ENCODE results near the gene C22orf23.

The C22orf23 gene

DNA sequence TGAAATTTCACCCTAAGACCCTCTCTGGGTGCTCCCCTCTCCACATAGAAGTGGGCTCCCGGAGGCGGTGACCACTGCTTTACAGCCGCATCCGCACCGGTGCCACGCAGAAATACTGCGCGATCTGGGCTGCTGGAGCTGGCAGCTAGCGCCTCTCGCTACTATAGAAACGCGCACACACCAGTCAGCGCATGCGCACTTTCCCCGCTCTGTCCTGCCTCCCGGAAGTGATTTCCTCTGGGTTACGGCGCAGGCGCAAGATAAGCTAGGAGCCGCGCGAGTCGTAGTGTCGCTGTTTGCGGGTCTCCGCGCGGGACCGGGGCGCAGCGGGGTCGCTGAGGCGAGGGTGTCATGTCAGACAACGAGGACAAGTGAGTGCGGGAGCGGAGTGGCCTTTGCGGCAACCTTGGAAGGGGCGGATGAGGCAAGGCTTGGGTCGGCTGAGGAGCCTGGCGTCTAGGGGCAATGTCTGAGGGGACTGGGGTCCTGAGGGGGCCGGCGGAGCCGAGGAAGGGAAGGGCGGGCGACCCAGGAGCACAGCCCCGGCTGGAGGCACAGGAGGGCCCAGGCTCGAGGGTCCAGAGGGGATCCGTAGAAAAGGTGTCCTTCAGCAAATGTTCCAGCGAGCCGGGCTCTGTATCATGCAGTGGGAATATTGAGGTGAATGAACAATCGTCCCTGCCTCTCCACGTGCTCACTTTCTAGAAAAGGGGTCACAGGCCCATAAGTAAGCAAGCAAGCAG, at the start of gene C22orf23, which contains the start of gene POLR2F:
TSS of gene C22orf23 (minus strand) at position 165 of the 743 bp plus-strand sequence. CDS start 452 bp downstream, outside the sequence.
TSS of gene POLR2F (plus strand) at position 263 of the 743 bp plus-strand sequence. CDS start at position 352, 89 bp downstream.
- H3K9ac ChIP-seq (ENCODE audit: low read length): peak within 1 kb of the TSS; percentile 93
- H3K4me1 ChIP-seq (ENCODE audit: control insufficient read depth, insufficient read depth, low read length): peaks cover 18% of the 10 kb centered on the region
- H3K9me3 ChIP-seq (ENCODE audit: control insufficient read depth, low read length): no peaks in the 10 kb centered on the region
- H3K36me3 ChIP-seq (ENCODE audit: control insufficient read depth, insufficient read depth, low read length): no peaks in the 10 kb centered on the region
- peaks cover 3% of the 10 kb centered on the region for H3K27me3 ChIP-seq (ENCODE audit: control insufficient read depth, insufficient read depth, low read length)
- peak within 1 kb of the TSS; percentile 95 for H3K4me3 ChIP-seq (ENCODE audit: low read length)

DNA sequence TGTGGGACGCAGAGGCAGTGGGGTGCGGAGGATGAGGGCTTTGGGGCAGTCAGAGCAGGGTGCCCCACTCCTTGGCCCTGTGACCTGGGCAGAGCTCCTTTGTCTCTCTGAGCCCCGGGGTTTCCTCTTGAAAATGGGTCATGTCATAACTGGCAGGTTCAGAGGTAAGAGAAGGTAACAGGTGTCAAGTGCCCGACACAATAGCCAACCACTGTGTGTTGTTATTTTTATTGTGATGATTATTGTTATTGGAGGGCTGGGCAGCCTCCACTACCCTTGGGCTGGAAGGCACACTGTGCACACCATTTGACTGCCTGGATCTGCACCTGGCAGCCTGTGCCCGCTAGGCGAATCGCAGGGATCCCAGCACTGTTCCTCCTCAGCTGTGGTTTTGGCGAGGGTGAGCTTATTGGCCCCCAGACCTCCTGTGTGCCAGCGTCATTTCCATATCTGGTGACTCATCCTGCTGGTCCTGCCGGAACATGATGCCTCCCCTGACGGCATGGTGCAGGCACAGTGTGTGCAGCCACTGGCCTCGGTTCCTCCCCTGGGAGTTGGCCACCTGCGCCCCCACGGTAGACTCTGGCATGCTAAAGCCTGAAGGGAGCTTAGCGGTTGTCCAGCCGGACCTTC, 46.4 kb upstream of the C22orf23 start:
- Histone ChIP-seq H3K4me1 (ENCODE audit: control insufficient read depth, insufficient read depth, low read length) (peaks cover 12% of the 10 kb centered on the region), H3K4me3 (ENCODE audit: low read length) (no peak overlapping the region), H3K9ac (ENCODE audit: low read length) (no peak overlapping the region)

DNA sequence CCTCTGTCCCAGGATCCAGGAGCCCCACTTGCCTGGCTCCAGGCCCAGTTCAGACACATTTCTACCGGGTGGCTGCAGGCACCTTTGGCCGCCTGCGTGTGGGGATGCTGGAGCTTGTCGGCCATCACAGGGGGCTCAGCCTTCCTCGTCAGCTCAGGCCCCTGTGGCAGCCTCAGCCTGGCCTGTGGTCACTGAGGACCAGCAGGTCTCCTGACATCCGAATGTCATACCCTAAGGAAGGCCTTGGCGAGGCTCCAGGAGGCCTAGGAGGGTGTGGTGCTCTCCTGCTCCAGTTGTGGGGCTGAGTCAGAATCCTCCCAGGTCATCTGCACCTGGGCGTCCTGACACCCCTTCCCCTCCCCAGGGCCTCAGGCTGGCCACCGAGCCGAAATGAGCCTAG, 45.8 kb upstream of the C22orf23 start:
- H3K9ac ChIP-seq (ENCODE audit: low read length): no peak overlapping the region
- H3K4me1 ChIP-seq (ENCODE audit: control insufficient read depth, insufficient read depth, low read length): peaks cover 12% of the 10 kb centered on the region

More for the DNA sequence above, 46.4 kb upstream of the C22orf23 start:
- no peaks in the 10 kb centered on the region for H3K36me3 ChIP-seq (ENCODE audit: control insufficient read depth, insufficient read depth, low read length)
- no peaks in the 10 kb centered on the region for H3K27me3 ChIP-seq (ENCODE audit: control insufficient read depth, insufficient read depth, low read length)
- H3K9me3 ChIP-seq (ENCODE audit: control insufficient read depth, low read length): no peaks in the 10 kb centered on the region

DNA sequence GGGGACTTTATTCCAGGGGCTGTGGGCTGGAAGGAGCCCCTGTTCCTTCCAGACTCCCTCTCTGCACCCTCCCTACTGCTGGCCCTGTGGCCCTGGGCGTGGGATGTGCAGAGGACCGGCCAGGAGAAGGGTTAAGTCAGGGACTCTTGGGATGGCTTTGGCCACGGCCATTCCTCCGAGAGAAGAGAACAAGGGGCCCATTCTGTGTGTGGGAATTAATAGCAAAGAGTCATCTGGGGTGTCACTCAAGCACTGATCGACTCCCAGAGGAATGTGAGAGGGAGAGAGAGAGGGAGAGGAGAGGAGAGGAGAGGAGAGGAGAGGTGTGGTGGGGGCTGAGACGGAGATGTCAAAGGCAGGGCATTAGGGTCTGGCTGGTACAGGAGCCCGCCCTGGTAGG, 45.1 kb upstream of the C22orf23 start:
- H3K9me3 ChIP-seq (ENCODE audit: control insufficient read depth, low read length): no peaks in the 10 kb centered on the region
- H3K36me3 ChIP-seq (ENCODE audit: control insufficient read depth, insufficient read depth, low read length): no peaks in the 10 kb centered on the region
- no peaks in the 10 kb centered on the region for H3K27me3 ChIP-seq (ENCODE audit: control insufficient read depth, insufficient read depth, low read length)
- no peak overlapping the region for H3K4me3 ChIP-seq (ENCODE audit: low read length)
- H3K9ac ChIP-seq (ENCODE audit: low read length): no peak overlapping the region
- peaks cover 12% of the 10 kb centered on the region for H3K4me1 ChIP-seq (ENCODE audit: control insufficient read depth, insufficient read depth, low read length)

More for the DNA sequence above, 45.8 kb upstream of the C22orf23 start:
- Histone ChIP-seq H3K27me3 (ENCODE audit: control insufficient read depth, insufficient read depth, low read length) (no peaks in the 10 kb centered on the region), H3K4me3 (ENCODE audit: low read length) (no peak overlapping the region), H3K9me3 (ENCODE audit: control insufficient read depth, low read length) (no peaks in the 10 kb centered on the region), H3K36me3 (ENCODE audit: control insufficient read depth, insufficient read depth, low read length) (no peaks in the 10 kb centered on the region)

DNA sequence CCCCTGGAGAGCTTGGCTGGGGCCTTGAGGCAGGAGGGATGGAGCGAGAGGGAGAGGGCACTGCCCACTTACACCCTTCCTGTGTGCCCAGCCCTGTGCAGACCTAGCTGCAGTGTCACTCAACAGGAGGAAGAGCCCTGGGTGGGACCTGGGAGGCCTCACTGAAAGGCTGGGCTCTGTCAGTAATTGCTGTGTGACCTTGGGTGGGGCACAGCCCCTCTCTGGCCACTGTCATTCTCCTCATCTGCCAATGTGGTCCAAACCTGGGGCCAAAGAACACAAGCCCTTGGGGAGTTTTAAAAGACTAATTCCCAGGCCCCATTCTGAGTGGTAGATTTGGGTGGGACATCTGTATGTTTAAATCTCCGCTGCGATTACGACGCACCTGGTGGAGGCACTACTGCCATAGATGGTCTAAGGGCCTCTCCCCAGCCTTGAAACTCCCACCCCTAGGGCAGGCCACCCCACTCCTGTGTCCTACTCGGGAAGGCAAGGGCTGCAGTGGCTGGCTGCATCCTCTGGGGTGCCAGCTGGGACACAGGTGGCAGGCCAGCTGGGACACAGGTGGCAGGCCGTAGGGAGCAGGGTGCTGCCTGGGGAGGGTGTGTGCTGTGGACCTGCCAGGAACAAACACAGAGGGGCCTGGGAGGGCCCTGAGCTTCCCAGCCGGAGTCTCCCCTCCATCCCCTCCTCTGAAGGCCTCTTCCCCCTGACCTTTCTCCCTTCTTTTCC, 43.3 kb upstream of the C22orf23 start:
- Histone ChIP-seq H3K36me3 (ENCODE audit: control insufficient read depth, insufficient read depth, low read length) (no peaks in the 10 kb centered on the region), H3K9me3 (ENCODE audit: control insufficient read depth, low read length) (no peaks in the 10 kb centered on the region), H3K27me3 (ENCODE audit: control insufficient read depth, insufficient read depth, low read length) (no peaks in the 10 kb centered on the region), H3K4me1 (ENCODE audit: control insufficient read depth, insufficient read depth, low read length) (peaks cover 18% of the 10 kb centered on the region), H3K9ac (ENCODE audit: low read length) (no peak overlapping the region), H3K4me3 (ENCODE audit: low read length) (no peak overlapping the region)

DNA sequence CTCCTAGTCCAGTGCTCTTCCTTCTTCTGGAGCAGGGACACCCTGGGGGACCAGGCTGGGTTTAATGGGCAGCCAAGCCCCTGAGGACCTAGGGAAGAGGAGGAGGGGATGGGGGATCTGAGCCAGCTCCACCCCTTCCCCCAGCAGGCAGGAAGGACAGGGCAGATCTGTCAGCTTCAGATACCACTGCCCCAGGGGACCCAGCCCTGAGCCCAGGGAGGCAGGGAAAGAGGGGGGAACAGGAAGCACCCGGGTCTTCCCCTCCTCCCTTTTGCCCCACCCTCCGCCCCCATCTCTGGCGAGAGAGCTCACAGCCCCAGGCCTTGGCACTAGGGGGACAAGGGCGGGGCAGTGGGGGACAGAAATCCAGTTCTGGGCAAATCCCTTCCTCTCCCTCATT, 42.7 kb upstream of the C22orf23 start:
- Histone ChIP-seq H3K9ac (ENCODE audit: low read length) (no peak overlapping the region), H3K4me1 (ENCODE audit: control insufficient read depth, insufficient read depth, low read length) (peaks cover 18% of the 10 kb centered on the region), H3K4me3 (ENCODE audit: low read length) (no peak overlapping the region)

DNA sequence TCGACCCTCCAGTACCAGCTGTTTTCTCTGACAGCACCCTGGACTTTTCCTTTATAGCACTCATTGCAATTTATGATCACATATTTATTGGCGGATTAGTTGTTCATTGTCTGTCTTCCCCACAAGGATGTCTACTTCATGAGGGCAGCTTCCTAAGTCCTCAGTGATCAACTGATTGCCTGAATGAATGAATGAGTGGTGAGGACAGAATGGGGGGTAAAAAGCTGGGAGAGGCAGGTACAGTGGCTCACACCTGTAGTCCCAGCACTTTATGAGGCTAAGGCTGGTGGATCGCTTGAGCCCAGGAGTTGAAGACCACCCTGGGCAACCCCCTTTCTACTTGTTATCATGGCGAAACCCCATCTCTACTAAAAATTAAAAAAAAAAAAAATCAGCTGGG, 42.1 kb upstream of the C22orf23 start:
- Histone ChIP-seq H3K9me3 (ENCODE audit: control insufficient read depth, low read length) (no peaks in the 10 kb centered on the region), H3K27me3 (ENCODE audit: control insufficient read depth, insufficient read depth, low read length) (no peaks in the 10 kb centered on the region), H3K36me3 (ENCODE audit: control insufficient read depth, insufficient read depth, low read length) (no peaks in the 10 kb centered on the region), H3K9ac (ENCODE audit: low read length) (no peak overlapping the region), H3K4me1 (ENCODE audit: control insufficient read depth, insufficient read depth, low read length) (peaks cover 18% of the 10 kb centered on the region), H3K4me3 (ENCODE audit: low read length) (no peak overlapping the region)

More for the DNA sequence above, 42.7 kb upstream of the C22orf23 start:
- H3K27me3 ChIP-seq (ENCODE audit: control insufficient read depth, insufficient read depth, low read length): no peaks in the 10 kb centered on the region
- H3K36me3 ChIP-seq (ENCODE audit: control insufficient read depth, insufficient read depth, low read length): no peaks in the 10 kb centered on the region
- no peaks in the 10 kb centered on the region for H3K9me3 ChIP-seq (ENCODE audit: control insufficient read depth, low read length)

DNA sequence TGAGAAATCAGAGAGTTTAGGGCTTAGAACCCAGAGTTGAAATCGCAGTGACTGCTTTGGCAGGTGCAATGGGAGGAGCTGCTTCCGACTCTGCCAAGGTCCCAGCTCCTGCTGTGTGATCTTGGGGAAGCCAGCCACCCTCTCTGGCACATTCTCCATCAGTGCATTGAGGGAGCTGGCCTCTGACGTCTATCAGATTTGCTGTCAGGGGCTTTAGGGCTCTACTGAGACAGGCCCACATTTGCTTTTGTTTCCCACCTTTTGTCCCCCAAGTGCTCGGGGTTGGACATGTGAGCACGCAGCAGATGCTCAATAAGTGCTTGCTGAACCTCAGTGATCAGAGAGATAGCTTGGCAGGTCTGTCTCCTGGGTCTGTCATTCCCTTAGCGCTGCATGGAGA, 41.6 kb upstream of the C22orf23 start:
- no peak overlapping the region for H3K9ac ChIP-seq (ENCODE audit: low read length)
- H3K4me3 ChIP-seq (ENCODE audit: low read length): no peak overlapping the region
- H3K4me1 ChIP-seq (ENCODE audit: control insufficient read depth, insufficient read depth, low read length): peaks cover 14% of the 10 kb centered on the region
- H3K36me3 ChIP-seq (ENCODE audit: control insufficient read depth, insufficient read depth, low read length): no peaks in the 10 kb centered on the region
- H3K9me3 ChIP-seq (ENCODE audit: control insufficient read depth, low read length): no peaks in the 10 kb centered on the region
- H3K27me3 ChIP-seq (ENCODE audit: control insufficient read depth, insufficient read depth, low read length): no peaks in the 10 kb centered on the region

DNA sequence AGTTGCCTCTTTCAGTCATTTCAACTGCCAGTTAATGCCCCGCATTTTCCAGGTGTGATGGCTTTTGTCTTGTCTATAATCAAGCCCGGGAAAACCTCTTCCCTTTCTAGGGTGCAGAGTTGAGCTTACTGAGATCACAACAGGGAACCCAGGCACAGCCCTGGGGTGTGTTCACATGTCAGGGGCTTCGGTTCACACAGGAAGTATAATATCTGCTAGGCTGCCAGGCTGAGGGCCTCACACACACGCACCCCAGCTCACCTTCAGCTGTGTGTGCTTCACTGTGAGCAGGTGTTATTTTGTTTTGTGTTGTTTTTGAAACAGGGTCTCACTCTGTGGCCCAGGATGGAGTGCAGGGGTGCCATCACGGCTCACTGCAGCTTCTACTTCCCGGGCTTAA, 40.6 kb upstream of the C22orf23 start:
- H3K36me3 ChIP-seq (ENCODE audit: control insufficient read depth, insufficient read depth, low read length): no peaks in the 10 kb centered on the region
- H3K4me1 ChIP-seq (ENCODE audit: control insufficient read depth, insufficient read depth, low read length): peaks cover 6% of the 10 kb centered on the region
- no peaks in the 10 kb centered on the region for H3K9me3 ChIP-seq (ENCODE audit: control insufficient read depth, low read length)
- no peak overlapping the region for H3K4me3 ChIP-seq (ENCODE audit: low read length)
- H3K27me3 ChIP-seq (ENCODE audit: control insufficient read depth, insufficient read depth, low read length): no peaks in the 10 kb centered on the region
- H3K9ac ChIP-seq (ENCODE audit: low read length): no peak overlapping the region

DNA sequence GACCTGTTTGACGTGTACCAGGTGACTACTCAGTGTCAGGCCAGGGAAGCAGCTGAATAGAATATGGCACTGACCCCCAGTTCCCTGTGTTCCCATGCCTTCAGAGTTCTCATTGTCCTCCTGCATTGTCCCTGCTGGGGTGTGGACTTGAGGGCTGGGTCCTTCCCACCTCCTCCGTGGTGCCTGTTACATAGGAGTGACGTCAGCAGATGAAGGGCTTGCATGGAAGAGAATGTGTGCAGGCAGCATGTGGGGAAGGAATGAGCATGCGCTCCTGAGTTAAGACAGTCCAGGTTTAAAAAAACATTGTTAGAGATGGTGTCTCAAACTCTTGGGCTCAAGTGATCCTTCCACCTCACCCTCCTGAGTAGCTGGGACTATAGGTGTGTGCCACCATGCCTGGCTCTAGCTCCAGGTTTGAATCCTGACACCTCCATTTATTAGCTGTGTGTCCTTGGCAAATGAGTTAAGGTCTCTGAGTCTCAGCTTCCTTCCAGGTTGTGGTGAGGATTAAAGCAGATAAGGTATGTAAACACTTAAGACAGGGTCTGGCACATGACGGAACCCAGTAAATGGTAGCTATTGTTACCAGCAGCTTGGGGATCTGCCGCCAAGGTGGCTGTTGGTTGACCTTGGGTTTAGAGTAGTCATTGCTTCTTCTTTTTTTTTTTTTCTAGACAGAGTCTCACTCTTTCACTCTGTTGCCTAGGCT, 38.5 kb upstream of the C22orf23 start:
- Histone ChIP-seq H3K4me3 (ENCODE audit: low read length) (no peak overlapping the region), H3K36me3 (ENCODE audit: control insufficient read depth, insufficient read depth, low read length) (no peaks in the 10 kb centered on the region), H3K27me3 (ENCODE audit: control insufficient read depth, insufficient read depth, low read length) (no peaks in the 10 kb centered on the region), H3K9me3 (ENCODE audit: control insufficient read depth, low read length) (no peaks in the 10 kb centered on the region), H3K4me1 (ENCODE audit: control insufficient read depth, insufficient read depth, low read length) (peaks cover 6% of the 10 kb centered on the region), H3K9ac (ENCODE audit: low read length) (no peak overlapping the region)

DNA sequence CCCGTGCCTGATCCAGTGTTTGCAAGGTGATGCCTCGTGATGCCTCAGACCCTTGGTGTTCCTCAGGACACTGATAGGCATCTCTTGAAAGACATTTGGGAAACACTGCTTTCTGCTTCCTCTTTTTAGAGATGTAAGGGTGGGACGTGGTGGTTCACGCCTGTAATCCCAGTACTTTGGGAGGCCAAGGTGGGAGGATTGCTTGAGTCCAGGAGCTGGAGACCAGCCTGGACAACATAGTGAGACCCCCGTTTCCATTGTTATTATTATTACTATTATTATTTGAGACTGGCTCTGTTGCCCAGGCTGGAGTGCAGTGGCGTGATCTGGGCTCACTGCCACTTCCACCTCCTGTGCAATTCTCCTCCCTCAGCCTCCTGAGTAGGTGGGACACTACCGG, 37.5 kb upstream of the C22orf23 start:
- Histone ChIP-seq H3K4me3 (ENCODE audit: low read length) (no peak overlapping the region), H3K9me3 (ENCODE audit: control insufficient read depth, low read length) (no peaks in the 10 kb centered on the region), H3K36me3 (ENCODE audit: control insufficient read depth, insufficient read depth, low read length) (no peaks in the 10 kb centered on the region), H3K4me1 (ENCODE audit: control insufficient read depth, insufficient read depth, low read length) (peaks cover 6% of the 10 kb centered on the region), H3K9ac (ENCODE audit: low read length) (no peak overlapping the region), H3K27me3 (ENCODE audit: control insufficient read depth, insufficient read depth, low read length) (no peaks in the 10 kb centered on the region)

All from mucosa of stomach (tissue), 1 donor.